Measurements from ENCODE around the gene VPS13D. TPM values are rescaled to one million over a fixed set of nuclear protein-coding genes. Genes with fewer than 3 reads are reported as not detected.
"Not testable (repeated sequence)": the region's sequence is repeated elsewhere in the genome, so short reads cannot be mapped to it uniquely, and the experiment has no call there.

Gene VPS13D
- total and polyA plus RNA-seq, 10 of the 15 experiments (the other 5 are each of a cell fraction or from before 2014, with no cell fraction given): 1.4 to 16.9 (median 8.5) TPM

- SMC1A ChIA-PET (ENCODE audit: uncharacterized antibody, unreplicated experiment): no interaction called here
- Histone ChIP-seq H3K4me3 (no peak overlapping the region), H4K20me1 (ENCODE audit: control insufficient read depth, insufficient read depth) (no peaks in the 10 kb centered on the region), H2AFZ (ENCODE audit: control insufficient read depth, low read depth, low read length) (no peak overlapping the region), H3K4me2 (ENCODE audit: control insufficient read depth, insufficient read depth) (no peak overlapping the region), H3K4me1 (ENCODE audit: control insufficient read depth, insufficient read depth, low read length) (no peaks in the 10 kb centered on the region), H3K27me3 (replicated peaks in 1 of 2; ENCODE audit: control insufficient read depth in 2 of 2, insufficient read depth in 2 of 2, low read length in 1 of 2) (no peaks in the 10 kb centered on the region), H3K9me3 (replicated peaks; ENCODE audit: control insufficient read depth, insufficient read depth, low read length) (no peaks in the 10 kb centered on the region), H3K27ac (ENCODE audit: control insufficient read depth, insufficient read depth) (no peak overlapping the region), H3K79me2 (ENCODE audit: control insufficient read depth, insufficient read depth, low read length) (no peaks in the 10 kb centered on the region), H3K36me3 (ENCODE audit: control insufficient read depth in 2 of 2, insufficient read depth in 2 of 2, low read length in 1 of 2) (peaks cover 0 to 7% of the 10 kb centered on the region in 2 experiments; a peak in 3 of 4 replicates), H3K9ac (ENCODE audit: control insufficient read depth, insufficient read depth, low read length) (no peak overlapping the region)
- 91% methylated on average over 3 of the region's 3 CpGs for WGBS (ENCODE audit: insufficient coverage, insufficient replicate concordance, low lambda C conversion rate, missing lambda C conversion rate)
- CTCF ChIA-PET: interaction anchor here (1.3 kb wide), 2 partner anchors 10 to 12 kb away, joined by 3 to 6 read pairs; no protein-coding TSS in a partner anchor
- intact Hi-C loops (cut with micrococcal nuclease; ENCODE audit: unreplicated experiment): no loop called here
- ATAC-seq (no peak), FAIRE-seq (no peak), DNase-seq (ENCODE audit: low read depth, low spot score) (no peak)
- no TSS peak for BruUV-seq (replicated peaks)
- in situ Hi-C loops (cut with MboI): no loop called here
- RAD21 ChIA-PET (ENCODE audit: unreplicated experiment): no interaction called here
- POLR2A ChIA-PET: interaction anchor here (0.6 to 0.7 kb wide), 2 partner anchors 160 to 290 kb away, joined by 3 read pairs; no protein-coding TSS in a partner anchor
- no peak for TF ChIP-seq ZNF24 (IDR thresholded peaks at IDR 0.05)
- TF ChIP-seq, protein P1, sequence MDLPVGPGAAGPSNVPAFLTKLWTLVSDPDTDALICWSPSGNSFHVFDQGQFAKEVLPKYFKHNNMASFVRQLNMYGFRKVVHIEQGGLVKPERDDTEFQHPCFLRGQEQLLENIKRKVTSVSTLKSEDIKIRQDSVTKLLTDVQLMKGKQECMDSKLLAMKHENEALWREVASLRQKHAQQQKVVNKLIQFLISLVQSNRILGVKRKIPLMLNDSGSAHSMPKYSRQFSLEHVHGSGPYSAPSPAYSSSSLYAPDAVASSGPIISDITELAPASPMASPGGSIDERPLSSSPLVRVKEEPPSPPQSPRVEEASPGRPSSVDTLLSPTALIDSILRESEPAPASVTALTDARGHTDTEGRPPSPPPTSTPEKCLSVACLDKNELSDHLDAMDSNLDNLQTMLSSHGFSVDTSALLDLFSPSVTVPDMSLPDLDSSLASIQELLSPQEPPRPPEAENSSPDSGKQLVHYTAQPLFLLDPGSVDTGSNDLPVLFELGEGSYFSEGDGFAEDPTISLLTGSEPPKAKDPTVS (IDR thresholded peaks at IDR 0.05; ENCODE audit: low read depth, low read length): no peak
- no peak for TF ChIP-seq FOXK2 (IDR thresholded peaks at IDR 0.05)
- no peak for TF ChIP-seq SP1 (IDR thresholded peaks at IDR 0.05; ENCODE audit: low read depth, low read length)
- TF ChIP-seq TCF12 (IDR thresholded peaks at IDR 0.05; ENCODE audit: low read depth, low read length): no peak
These were observed 94.6 kb downstream of the VPS13D start for GRCh38 chr1:12324423-12324822.

GRCh38 chr1:12324973-12325372 is 95.1 kb downstream of the VPS13D start:
- BruUV-seq (replicated peaks); H3K9ac ChIP-seq (ENCODE audit: control insufficient read depth, insufficient read depth, low read length); H3K27ac ChIP-seq (ENCODE audit: control insufficient read depth, insufficient read depth); DNase-seq (ENCODE audit: low read depth, low spot score); ATAC-seq; H2AFZ ChIP-seq (ENCODE audit: control insufficient read depth, low read depth, low read length); H3K36me3 ChIP-seq (ENCODE audit: control insufficient read depth in 2 of 2, insufficient read depth in 2 of 2, low read length in 1 of 2); FAIRE-seq; H3K4me2 ChIP-seq (ENCODE audit: control insufficient read depth, insufficient read depth); H3K4me1 ChIP-seq (ENCODE audit: control insufficient read depth, insufficient read depth, low read length); H3K27me3 ChIP-seq (replicated peaks in 1 of 2; ENCODE audit: control insufficient read depth in 2 of 2, insufficient read depth in 2 of 2, low read length in 1 of 2); H3K9me3 ChIP-seq (replicated peaks; ENCODE audit: control insufficient read depth, insufficient read depth, low read length); RAD21 ChIA-PET (ENCODE audit: unreplicated experiment); H4K20me1 ChIP-seq (ENCODE audit: control insufficient read depth, insufficient read depth); H3K4me3 ChIP-seq; H3K79me2 ChIP-seq (ENCODE audit: control insufficient read depth, insufficient read depth, low read length); intact Hi-C loops (cut with micrococcal nuclease; ENCODE audit: unreplicated experiment); in situ Hi-C loops (cut with MboI): not testable (repeated sequence)
- ChIA-PET CTCF (interaction anchor here (1.3 kb wide), 2 partner anchors 10 to 13 kb away, joined by 3 to 6 read pairs; no protein-coding TSS in a partner anchor), SMC1A (ENCODE audit: uncharacterized antibody, unreplicated experiment) (interaction anchor here (0.6 kb wide), 1 partner anchor 101 kb away, joined by 3 read pairs; no protein-coding TSS in a partner anchor), POLR2A (interaction anchor here (0.6 to 0.7 kb wide), 2 partner anchors 159 to 290 kb away, joined by 3 read pairs; no protein-coding TSS in a partner anchor)
- WGBS (ENCODE audit: insufficient coverage, insufficient replicate concordance, low lambda C conversion rate, missing lambda C conversion rate): 98% methylated on average over 5 of the region's 5 CpGs
